ENCODE data around the gene NABP1.

DNA sequence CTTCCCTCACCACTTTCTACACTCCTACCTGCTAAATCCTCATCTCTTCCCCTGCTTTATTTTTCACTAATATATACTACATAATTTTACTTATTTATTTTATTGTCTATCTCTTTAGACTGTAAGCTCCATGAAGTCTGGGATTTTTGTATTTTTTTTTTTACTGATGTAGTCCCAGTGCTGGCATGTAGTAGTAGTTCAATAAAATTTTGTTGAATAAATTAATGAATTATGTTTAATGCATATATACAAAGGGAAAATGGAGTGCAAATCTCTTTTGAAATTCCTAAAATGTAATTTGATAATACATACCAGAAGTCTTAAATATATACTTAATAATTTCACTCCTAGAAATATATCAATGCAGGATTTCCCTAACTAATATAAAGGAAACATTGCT is 7.1 kb upstream of the NABP1 start:
- TF ChIP-seq TEAD4 (IDR thresholded peaks at IDR 0.05; ENCODE audit: borderline replicate concordance, insufficient read depth): no peak
- TF ChIP-seq TAF1 (IDR thresholded peaks at IDR 0.05; ENCODE audit: borderline replicate concordance, low read depth, low read length): no peak
- no peak for TF ChIP-seq GABPA (IDR thresholded peaks at IDR 0.05; ENCODE audit: low read depth)
- no peak for TF ChIP-seq CTCF (IDR thresholded peaks at IDR 0.05)
- TF ChIP-seq RAD21 (IDR thresholded peaks at IDR 0.05; ENCODE audit: low read length): no peak
- TF ChIP-seq RCOR1 (IDR thresholded peaks at IDR 0.05; ENCODE audit: low read length): no peak
- TF ChIP-seq, protein P1, sequence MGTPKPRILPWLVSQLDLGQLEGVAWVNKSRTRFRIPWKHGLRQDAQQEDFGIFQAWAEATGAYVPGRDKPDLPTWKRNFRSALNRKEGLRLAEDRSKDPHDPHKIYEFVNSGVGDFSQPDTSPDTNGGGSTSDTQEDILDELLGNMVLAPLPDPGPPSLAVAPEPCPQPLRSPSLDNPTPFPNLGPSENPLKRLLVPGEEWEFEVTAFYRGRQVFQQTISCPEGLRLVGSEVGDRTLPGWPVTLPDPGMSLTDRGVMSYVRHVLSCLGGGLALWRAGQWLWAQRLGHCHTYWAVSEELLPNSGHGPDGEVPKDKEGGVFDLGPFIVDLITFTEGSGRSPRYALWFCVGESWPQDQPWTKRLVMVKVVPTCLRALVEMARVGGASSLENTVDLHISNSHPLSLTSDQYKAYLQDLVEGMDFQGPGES (IDR thresholded peaks at IDR 0.05; ENCODE audit: low read depth, low read length): no peak
- TF ChIP-seq EZH2phosphoT487 (IDR thresholded peaks at IDR 0.05; ENCODE audit: borderline replicate concordance, low read depth): no peak
- no peak for TF ChIP-seq FOXJ3 (CRISPR knock-in tag; IDR thresholded peaks at IDR 0.05)
- no peak for TF ChIP-seq FOSL2 (IDR thresholded peaks at IDR 0.05; ENCODE audit: borderline replicate concordance, low read depth)
- no peak for TF ChIP-seq SMC3 (IDR thresholded peaks at IDR 0.05; ENCODE audit: low read depth, low read length)
- no peak for TF ChIP-seq NRF1 (IDR thresholded peaks at IDR 0.05; ENCODE audit: low read depth, low read length)
- TF ChIP-seq PBX3 (IDR thresholded peaks at IDR 0.05): no peak
